H9 (cell line): ENCODE data around the gene TM9SF2. TPM values are rescaled to one million over a fixed set of nuclear protein-coding genes. Genes with fewer than 3 reads are reported as not detected.

Experiments
- DNase-seq: peaks from one replicate; pipeline ENCODE4 v3.0.0-alpha.2; 2017
- H2AFZ ChIP-seq: one replicate; pipeline ENCODE4 v1.6.1; 2013; ENCODE audit warnings: mild to moderate bottlenecking, low read length, control low read depth, moderate library complexity
- H2AK5ac ChIP-seq: 2 replicates; pipeline ENCODE4 v1.6.1; 2013; ENCODE audit warnings: low read length, control low read depth, mixed read lengths; ENCODE audit not compliant: insufficient read length
- H2BK120ac ChIP-seq: one replicate; pipeline ENCODE4 v1.6.1; 2013; ENCODE audit warnings: low read depth, mild to moderate bottlenecking, low read length, control low read depth, inconsistent platforms; ENCODE audit not compliant: poor library complexity, severe bottlenecking
- H2BK12ac ChIP-seq: 2 replicates; pipeline ENCODE4 v1.6.1; 2013; ENCODE audit warnings: low read length, control low read depth, mixed read lengths, low read depth; ENCODE audit not compliant: insufficient read length
- H2BK15ac ChIP-seq: 2 replicates; pipeline ENCODE4 v1.6.1; 2013; ENCODE audit warnings: low read depth, low read length, control low read depth
- H2BK20ac ChIP-seq: one replicate; pipeline ENCODE4 v1.6.1; 2013; ENCODE audit warnings: low read depth, mild to moderate bottlenecking, low read length, control low read depth, inconsistent platforms; ENCODE audit not compliant: poor library complexity, severe bottlenecking
- H2BK5ac ChIP-seq: 2 replicates; pipeline ENCODE4 v1.6.1; 2013; ENCODE audit warnings: low read length, control low read depth, mixed read lengths; ENCODE audit not compliant: insufficient read length
- H3K14ac ChIP-seq: 2 replicates; pipeline ENCODE4 v1.6.1; 2013; ENCODE audit warnings: low read length, control low read depth; ENCODE audit not compliant: insufficient read depth
- H3K18ac ChIP-seq: 2 replicates; pipeline ENCODE4 v1.6.1; 2013; ENCODE audit warnings: low read depth, mild to moderate bottlenecking, mixed read lengths, low read length, control low read depth; ENCODE audit not compliant: insufficient read length
- H3K23ac ChIP-seq: 2 replicates; pipeline ENCODE4 v1.6.1; 2013; ENCODE audit warnings: low read length, control low read depth, mixed read lengths, low read depth; ENCODE audit not compliant: insufficient read length
- H3K23me2 ChIP-seq: 2 replicates; pipeline ENCODE4 v1.6.1; 2013; ENCODE audit warnings: low read depth, mild to moderate bottlenecking, mixed read lengths, low read length, control low read depth; ENCODE audit not compliant: insufficient read length, poor library complexity, severe bottlenecking
- H3K27ac ChIP-seq: 2 replicates; pipeline ENCODE4 v1.5.1; 2013; ENCODE audit warnings: low read length, control low read depth, mixed read lengths, low read depth; ENCODE audit not compliant: insufficient read length
- H3K27me3 ChIP-seq: 2 replicates; pipeline ENCODE4 v1.6.1; 2013; ENCODE audit warnings: low read length, control low read depth, inconsistent platforms; ENCODE audit not compliant: insufficient read depth
- H3K4ac ChIP-seq: 2 replicates; pipeline ENCODE4 v1.6.1; 2013; ENCODE audit warnings: low read depth, mild to moderate bottlenecking, control low read depth, inconsistent platforms, low read length, moderate library complexity
- H3K4me1 ChIP-seq: 2 replicates; pipeline ENCODE4 v1.6.1; 2013; ENCODE audit warnings: low read length, control low read depth, inconsistent platforms; ENCODE audit not compliant: insufficient read depth
- H3K4me2 ChIP-seq: 2 replicates; pipeline ENCODE4 v1.6.1; 2013; ENCODE audit warnings: low read length, control low read depth, mixed read lengths; ENCODE audit not compliant: insufficient read length, insufficient read depth
- H3K56ac ChIP-seq: 2 replicates; pipeline ENCODE4 v1.6.1; 2013; ENCODE audit warnings: low read depth, mild to moderate bottlenecking, mixed read lengths, low read length, control low read depth; ENCODE audit not compliant: insufficient read length
- H3K79me1 ChIP-seq: 2 replicates; pipeline ENCODE4 v1.6.1; 2013; ENCODE audit warnings: low read depth, mild to moderate bottlenecking, moderate library complexity, low read length, control low read depth, inconsistent platforms; ENCODE audit not compliant: insufficient read depth, poor library complexity, severe bottlenecking
- H3K79me2 ChIP-seq: 2 replicates; pipeline ENCODE4 v1.6.1; 2013; ENCODE audit warnings: low read length, control low read depth, inconsistent platforms; ENCODE audit not compliant: insufficient read depth
- H3K9ac ChIP-seq: 2 replicates; pipeline ENCODE4 v1.6.1; 2013; ENCODE audit warnings: low read length, control low read depth, mixed read lengths; ENCODE audit not compliant: insufficient read length; ENCODE audit errors: extremely low read depth
- H3K9me3 ChIP-seq: one replicate; pipeline ENCODE4 v1.6.1; 2013; ENCODE audit warnings: low read depth, low read length, inconsistent platforms; ENCODE audit not compliant: control insufficient read depth
- H3T11ph ChIP-seq: one replicate; pipeline ENCODE4 v1.6.1; 2013; ENCODE audit warnings: mild to moderate bottlenecking, low read length, control low read depth, inconsistent platforms
- H4K20me1 ChIP-seq: one replicate; pipeline ENCODE4 v1.6.1; 2013; ENCODE audit not compliant: control insufficient read depth, insufficient read length, insufficient read depth
- H4K5ac ChIP-seq: 2 replicates; pipeline ENCODE4 v1.6.1; 2013; ENCODE audit warnings: low read depth, mild to moderate bottlenecking, mixed read lengths, low read length, control low read depth; ENCODE audit not compliant: insufficient read length
- H4K8ac ChIP-seq: replicated peaks from 2 replicates; pipeline ENCODE4 v1.6.1; 2013; ENCODE audit warnings: low read length, control low read depth, mixed read lengths, low read depth; ENCODE audit not compliant: insufficient read length
- H4K91ac ChIP-seq: 2 replicates; pipeline ENCODE4 v1.6.1; 2013; ENCODE audit warnings: low read depth, mild to moderate bottlenecking, moderate library complexity, mixed read lengths, low read length, control low read depth; ENCODE audit not compliant: insufficient read length
- H3K27ac Mint-ChIP-seq, 3 experiments: 2 replicates in 2 of 3; 3 replicates in 1 of 3; pipeline ENCODE4 v1.8.0; 2020 to 2021; ENCODE audit warnings: mixed read lengths in 3 of 3, mild to moderate bottlenecking in 1 of 3, moderate library complexity in 1 of 3
- H3K27me3 Mint-ChIP-seq: 2 replicates; pipeline ENCODE4 v1.8.0; 2021; ENCODE audit warnings: low read depth, mild to moderate bottlenecking, moderate library complexity, mixed read lengths
- H3K36me3 Mint-ChIP-seq, 3 experiments: 2 replicates in 2 of 3; 3 replicates in 1 of 3; pipeline ENCODE4 v1.8.0; 2020 to 2021; ENCODE audit warnings: low read depth in 3 of 3, mixed read lengths in 3 of 3; ENCODE audit not compliant: insufficient read depth in 1 of 3
- H3K4me1 Mint-ChIP-seq, 2 experiments: 2 replicates each; pipeline ENCODE4 v1.8.0; 2020; ENCODE audit warnings: mixed read lengths in 2 of 2
- H3K4me3 Mint-ChIP-seq, 2 experiments: 2 replicates in 1 of 2; 3 replicates in 1 of 2; pipeline ENCODE4 v1.8.0; 2020 to 2021; ENCODE audit warnings: mild to moderate bottlenecking in 2 of 2, mixed read lengths in 2 of 2, moderate library complexity in 1 of 2
- H3K9me3 Mint-ChIP-seq, 2 experiments: 2 replicates in 1 of 2; 3 replicates in 1 of 2; pipeline ENCODE4 v1.8.0; 2020; ENCODE audit warnings: mild to moderate bottlenecking in 2 of 2, mixed read lengths in 2 of 2, moderate library complexity in 1 of 2
- WGBS: extraction: QIAGEN DNeasy Blood & Tissue Kit; methylation state at CpG from one replicate; pipeline ENCODE4 v1.1.7; 2013; ENCODE audit warnings: missing lambda C conversion rate, low lambda C conversion rate, mixed read lengths; ENCODE audit not compliant: insufficient read length; ENCODE audit errors: extremely low coverage; 5-methylcytosine and 5-hydroxymethylcytosine counted together
- total RNA-seq: library from RNA; stranded (reverse); gene quantifications from 2 replicates; pipeline ENCODE4 v1.2.1, GENCODE V29; 2021
- TF ChIP-seq, protein P1 (sequence below): fragments of 200-600 bp; sonication (generic); conservative IDR thresholded peaks from 3 replicates; pipeline ENCODE4 v1.8.0; 2021; ENCODE audit warnings: antibody characterized with exemption, mild to moderate bottlenecking

The TM9SF2 gene
- total RNA-seq, 1 experiment from 2014 or later = 86.1 TPM

DNA sequence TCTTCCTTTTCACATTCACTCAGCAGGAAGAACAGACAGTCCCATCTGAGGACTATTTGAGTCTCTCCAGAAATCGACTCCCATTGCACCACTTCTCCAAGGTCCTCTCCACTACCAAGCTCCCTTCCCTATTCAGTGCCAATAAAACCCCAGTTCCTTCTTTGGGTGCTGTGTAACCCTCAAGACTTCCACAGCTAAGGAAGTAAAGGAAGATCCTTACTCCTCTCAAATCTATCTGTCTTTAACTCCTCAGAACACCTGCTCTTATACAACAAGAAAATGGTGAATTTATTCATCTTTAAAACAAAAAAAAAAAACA lies 29.2 kb upstream of the TM9SF2 start:
- no peaks in the 10 kb centered on the region for H3K9me3 ChIP-seq
- H3K79me2 ChIP-seq = no peaks in the 10 kb centered on the region
- Mint-ChIP-seq H3K36me3 (no peaks in the 10 kb centered on the region; a peak in 1 of 7 replicates), H3K4me3 (no peak overlapping the region), H3K9me3 (peaks cover 0 to 4% of the 10 kb centered on the region in 2 experiments; a peak in 2 of 5 replicates), H3K27ac (peak overlapping the region in 1 of 3 experiments; percentile 11; a peak in 2 of 7 replicates), H3K27me3 (peaks cover 6% of the 10 kb centered on the region; the same call in 1 of the 2 replicates), H3K4me1 (peaks cover 23 to 27% of the 10 kb centered on the region in 2 experiments)
- H3K56ac ChIP-seq = no peak overlapping the region
- peaks cover 2% of the 10 kb centered on the region for H4K20me1 ChIP-seq
- no peak overlapping the region for H2BK15ac ChIP-seq
- no peak overlapping the region for H3K4me2 ChIP-seq
- no peak overlapping the region for H4K8ac ChIP-seq
- no peak overlapping the region for H2BK12ac ChIP-seq
- H3K27ac ChIP-seq = no peak overlapping the region
- H2AK5ac ChIP-seq = no peak overlapping the region
- WGBS = no CpG with 5 or more reads among the region's 1 CpG
- no peak overlapping the region for H3K9ac ChIP-seq
- no peak overlapping the region for H3K4ac ChIP-seq
- H2BK5ac ChIP-seq = no peak overlapping the region
- H3K18ac ChIP-seq = no peak overlapping the region
- H4K91ac ChIP-seq = no peak overlapping the region
- H4K5ac ChIP-seq = no peak overlapping the region
- no peak overlapping the region for H3T11ph ChIP-seq
- no peaks in the 10 kb centered on the region for H3K27me3 ChIP-seq
- no peaks in the 10 kb centered on the region for H3K23me2 ChIP-seq
- no peak overlapping the region for H3K23ac ChIP-seq
- no peak for DNase-seq
- H3K14ac ChIP-seq = no peak overlapping the region
- H2AFZ ChIP-seq = no peak overlapping the region
- H2BK20ac ChIP-seq = no peak overlapping the region
- no peak overlapping the region for H2BK120ac ChIP-seq
- TF ChIP-seq, protein P1, sequence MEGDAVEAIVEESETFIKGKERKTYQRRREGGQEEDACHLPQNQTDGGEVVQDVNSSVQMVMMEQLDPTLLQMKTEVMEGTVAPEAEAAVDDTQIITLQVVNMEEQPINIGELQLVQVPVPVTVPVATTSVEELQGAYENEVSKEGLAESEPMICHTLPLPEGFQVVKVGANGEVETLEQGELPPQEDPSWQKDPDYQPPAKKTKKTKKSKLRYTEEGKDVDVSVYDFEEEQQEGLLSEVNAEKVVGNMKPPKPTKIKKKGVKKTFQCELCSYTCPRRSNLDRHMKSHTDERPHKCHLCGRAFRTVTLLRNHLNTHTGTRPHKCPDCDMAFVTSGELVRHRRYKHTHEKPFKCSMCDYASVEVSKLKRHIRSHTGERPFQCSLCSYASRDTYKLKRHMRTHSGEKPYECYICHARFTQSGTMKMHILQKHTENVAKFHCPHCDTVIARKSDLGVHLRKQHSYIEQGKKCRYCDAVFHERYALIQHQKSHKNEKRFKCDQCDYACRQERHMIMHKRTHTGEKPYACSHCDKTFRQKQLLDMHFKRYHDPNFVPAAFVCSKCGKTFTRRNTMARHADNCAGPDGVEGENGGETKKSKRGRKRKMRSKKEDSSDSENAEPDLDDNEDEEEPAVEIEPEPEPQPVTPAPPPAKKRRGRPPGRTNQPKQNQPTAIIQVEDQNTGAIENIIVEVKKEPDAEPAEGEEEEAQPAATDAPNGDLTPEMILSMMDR = no peak
- H3K4me1 ChIP-seq = peaks cover 5% of the 10 kb centered on the region; the same call in 1 of the 2 replicates
- no peaks in the 10 kb centered on the region for H3K79me1 ChIP-seq
